RWPE1 (cell line): ENCODE measurements around the gene ANKFY1.

Source experiments
- CTCF ChIA-PET: fragments of 350-600 bp; sonication (Branson Sonifier 250); formaldehyde crosslinking; extraction: SDS; loops from one replicate; lab custom pipeline; 2021; lab: Yijun Ruan, JAX
- POLR2A ChIA-PET: fragments of 400-600 bp; formaldehyde crosslinking; extraction: SDS; loops from one replicate; lab custom pipeline; 2020; ENCODE audit warnings: antibody characterized with exemption; ENCODE audit not compliant: low non-redundant PET; lab: Yijun Ruan, JAX
- DNase-seq: peaks from one replicate; pipeline ENCODE4 v3.0.0; 2012; ENCODE audit warnings: low spot score
- H3K27ac ChIP-seq: fragments of 450-650 bp; 2 replicates; pipeline ENCODE4 v1.5.1; 2017
- CTCF ChIP-seq: fragments of 450-650 bp; conservative IDR thresholded peaks from 2 replicates; pipeline ENCODE4 v1.5.1; 2017; ENCODE audit warnings: low read depth, mild to moderate bottlenecking

The ANKFY1 gene

GRCh38 chr17:4263282-4264215, at the start of gene ANKFY1:
TSS of gene ANKFY1 (minus strand) at chr17:4263979. CDS start at chr17:4263941, 38 bp downstream.
- DNase-seq, result peak; percentile 98
- CTCF ChIA-PET, result interaction anchor here (0.6 kb wide), 3 partner anchors 19 to 36 kb away, joined by 3 read pairs; no protein-coding TSS in a partner anchor
- POLR2A ChIA-PET, result interaction anchor here (1.1 kb wide), 1 partner anchor 41 kb away, joined by 3 read pairs; no protein-coding TSS in a partner anchor
- no peak for TF ChIP-seq CTCF
- peak within 1 kb of the TSS; percentile 77 for H3K27ac ChIP-seq

- ChIA-PET POLR2A (no interaction called here), CTCF (interaction anchor here (0.5 kb wide), 1 partner anchor 56 kb away, joined by 6 read pairs; no protein-coding TSS in a partner anchor)
- no peak for TF ChIP-seq CTCF
- DNase-seq, result no peak
- H3K27ac ChIP-seq, result no peak overlapping the region
Measured at GRCh38 chr17:4310354-4311060, 46.7 kb upstream of the ANKFY1 start.

GRCh38 chr17:4309897-4310296, 46.1 kb upstream of the ANKFY1 start:
- DNase-seq, result no peak
- no peak for TF ChIP-seq CTCF
- ChIA-PET POLR2A (no interaction called here), CTCF (no interaction called here)
- no peak overlapping the region for H3K27ac ChIP-seq

GRCh38 chr17:4307179-4307930, 43.6 kb upstream of the ANKFY1 start:
- ChIA-PET POLR2A (no interaction called here), CTCF (interaction anchor here (0.6 to 0.8 kb wide), 2 partner anchors 39 to 262 kb away, joined by 4 to 5 read pairs; no protein-coding TSS in a partner anchor)
- 0 out of 2 replicates have a peak overlapping the region, but pooled peaks have one; percentile 7 for H3K27ac ChIP-seq
- DNase-seq, result no peak
- no peak for TF ChIP-seq CTCF

- H3K27ac ChIP-seq, result peak overlapping the region; percentile 8
- ChIA-PET CTCF (interaction anchor here (0.5 to 1.0 kb wide), 6 partner anchors 19 to 304 kb away, joined by 3 to 5 read pairs (median 3); no protein-coding TSS in a partner anchor), POLR2A (no interaction called here)
- no peak for DNase-seq
- no peak for TF ChIP-seq CTCF
Measured at GRCh38 chr17:4305224-4305623, 41.4 kb upstream of the ANKFY1 start.
